ENCODE measurements around the gene CUEDC2. TPM values are rescaled to one million over a fixed set of nuclear protein-coding genes. Genes with fewer than 3 reads are reported as not detected.
A peak's percentile ranks its signal among the peaks of the same experiment; 100 is the strongest.

Gene CUEDC2
- total and polyA plus RNA-seq, 10 of the 15 experiments (the other 5 are each of a cell fraction or from before 2014, with no cell fraction given), result 20.4 to 121 (median 75.0) TPM

DNA sequence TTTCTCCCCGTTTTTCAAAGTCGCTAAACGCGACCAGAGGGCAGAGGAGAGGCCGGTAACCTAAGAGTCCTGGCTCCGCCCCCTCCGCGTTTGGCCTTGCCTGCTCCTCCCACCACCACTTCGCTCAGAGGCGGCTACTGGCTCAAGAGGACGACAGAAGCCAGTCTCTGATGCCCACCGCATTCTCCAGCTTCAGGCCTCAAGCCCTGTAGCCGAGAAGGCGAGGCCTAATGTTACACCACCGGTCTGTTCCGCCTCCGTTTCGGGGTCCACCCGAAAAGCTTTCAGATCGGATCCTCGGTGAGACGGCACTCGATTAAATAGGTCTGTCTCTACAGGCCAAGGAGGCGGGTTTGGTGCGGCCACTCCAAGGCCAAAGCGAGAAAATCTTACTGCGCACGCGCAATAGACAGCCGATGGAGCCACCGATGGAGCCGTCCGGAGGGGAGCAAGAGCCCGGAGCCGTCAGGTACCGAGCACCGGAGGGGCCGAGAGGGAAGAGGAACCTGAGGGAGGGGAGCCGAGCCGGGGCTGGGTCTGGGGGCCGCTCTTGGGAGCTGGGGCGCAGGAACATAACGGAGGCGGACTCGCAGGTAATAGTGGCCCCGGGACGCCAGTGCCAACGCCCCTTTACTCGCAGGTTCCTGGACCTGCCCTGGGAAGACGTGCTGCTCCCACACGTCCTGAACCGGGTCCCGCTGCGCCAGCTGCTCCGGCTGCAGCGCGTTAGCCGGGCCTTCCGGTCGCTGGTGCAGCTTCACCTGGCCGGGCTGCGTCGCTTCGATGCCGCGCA, 11.5 kb downstream of the CUEDC2 start, which contains the start of gene FBXL15 (continued):
- TF ChIP-seq, protein P1, sequence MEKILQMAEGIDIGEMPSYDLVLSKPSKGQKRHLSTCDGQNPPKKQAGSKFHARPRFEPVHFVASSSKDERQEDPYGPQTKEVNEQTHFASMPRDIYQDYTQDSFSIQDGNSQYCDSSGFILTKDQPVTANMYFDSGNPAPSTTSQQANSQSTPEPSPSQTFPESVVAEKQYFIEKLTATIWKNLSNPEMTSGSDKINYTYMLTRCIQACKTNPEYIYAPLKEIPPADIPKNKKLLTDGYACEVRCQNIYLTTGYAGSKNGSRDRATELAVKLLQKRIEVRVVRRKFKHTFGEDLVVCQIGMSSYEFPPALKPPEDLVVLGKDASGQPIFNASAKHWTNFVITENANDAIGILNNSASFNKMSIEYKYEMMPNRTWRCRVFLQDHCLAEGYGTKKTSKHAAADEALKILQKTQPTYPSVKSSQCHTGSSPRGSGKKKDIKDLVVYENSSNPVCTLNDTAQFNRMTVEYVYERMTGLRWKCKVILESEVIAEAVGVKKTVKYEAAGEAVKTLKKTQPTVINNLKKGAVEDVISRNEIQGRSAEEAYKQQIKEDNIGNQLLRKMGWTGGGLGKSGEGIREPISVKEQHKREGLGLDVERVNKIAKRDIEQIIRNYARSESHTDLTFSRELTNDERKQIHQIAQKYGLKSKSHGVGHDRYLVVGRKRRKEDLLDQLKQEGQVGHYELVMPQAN (conservative IDR thresholded peaks at IDR 0.05), result no peak
- TF ChIP-seq ASH2L (IDR thresholded peaks at IDR 0.05; ENCODE audit: borderline replicate concordance, low read depth), result 0 out of 2 replicates have a peak, but pooled peaks have one; percentile 57
- no peak for TF ChIP-seq SREBF1 (IDR thresholded peaks at IDR 0.05; ENCODE audit: low read length)
- TF ChIP-seq PBX3 (IDR thresholded peaks at IDR 0.05; ENCODE audit: insufficient replicate concordance, low read depth, low read length), result no peak
- peak; percentile 94 for TF ChIP-seq CUX1 (IDR thresholded peaks at IDR 0.05; ENCODE audit: insufficient replicate concordance, low read depth, low read length)
- peak; percentile 66 for TF ChIP-seq SIX5 (IDR thresholded peaks at IDR 0.05; ENCODE audit: low read depth, low read length, severe bottlenecking)
- TF ChIP-seq EP300 (IDR thresholded peaks at IDR 0.05; ENCODE audit: borderline replicate concordance in 1 of 2, control insufficient read depth in 1 of 2, low read depth in 2 of 2, low read length in 2 of 2), result no peak
- peak; percentile 57; the same call in 1 of the 2 replicates for TF ChIP-seq FOXK2 (IDR thresholded peaks at IDR 0.05)
- TF ChIP-seq CBX3 (IDR thresholded peaks at IDR 0.05; ENCODE audit: borderline replicate concordance, low read depth), result no peak
- TF ChIP-seq ATF3 (IDR thresholded peaks at IDR 0.05; ENCODE audit: borderline replicate concordance, extremely low read depth, low read depth, low read length), result no peak
- no peak for TF ChIP-seq ZZZ3 (IDR thresholded peaks at IDR 0.05; ENCODE audit: control insufficient read depth, insufficient read length, low read depth)
- TF ChIP-seq MXI1 (IDR thresholded peaks at IDR 0.05; ENCODE audit: low read depth, low read length), result peak; percentile 76
- peak; percentile 44; the same call in 1 of the 2 replicates for TF ChIP-seq CEBPZ (IDR thresholded peaks at IDR 0.05; ENCODE audit: low read depth, low read length)
- TF ChIP-seq ETV6 (conservative IDR thresholded peaks at IDR 0.05 in 1 of 2, IDR thresholded peaks at IDR 0.05 in 1 of 2; ENCODE audit: borderline replicate concordance in 1 of 2, low read depth in 1 of 2), result no peak
